AG08395 (cell line): ENCODE data around the gene CIC.
"Not testable (repeated sequence)": the region's sequence is repeated elsewhere in the genome, so short reads cannot be mapped to it uniquely, and the experiment has no call there.

ENCODE experiments used
- DNase-seq: peaks from one replicate; pipeline ENCODE4 v3.0.0; 2012; ENCODE audit warnings: mixed read lengths, low spot score

CIC gene

GRCh38 chr19:42333975-42334696, 65.1 kb downstream of the CIC start:
- no peak for DNase-seq

DNA sequence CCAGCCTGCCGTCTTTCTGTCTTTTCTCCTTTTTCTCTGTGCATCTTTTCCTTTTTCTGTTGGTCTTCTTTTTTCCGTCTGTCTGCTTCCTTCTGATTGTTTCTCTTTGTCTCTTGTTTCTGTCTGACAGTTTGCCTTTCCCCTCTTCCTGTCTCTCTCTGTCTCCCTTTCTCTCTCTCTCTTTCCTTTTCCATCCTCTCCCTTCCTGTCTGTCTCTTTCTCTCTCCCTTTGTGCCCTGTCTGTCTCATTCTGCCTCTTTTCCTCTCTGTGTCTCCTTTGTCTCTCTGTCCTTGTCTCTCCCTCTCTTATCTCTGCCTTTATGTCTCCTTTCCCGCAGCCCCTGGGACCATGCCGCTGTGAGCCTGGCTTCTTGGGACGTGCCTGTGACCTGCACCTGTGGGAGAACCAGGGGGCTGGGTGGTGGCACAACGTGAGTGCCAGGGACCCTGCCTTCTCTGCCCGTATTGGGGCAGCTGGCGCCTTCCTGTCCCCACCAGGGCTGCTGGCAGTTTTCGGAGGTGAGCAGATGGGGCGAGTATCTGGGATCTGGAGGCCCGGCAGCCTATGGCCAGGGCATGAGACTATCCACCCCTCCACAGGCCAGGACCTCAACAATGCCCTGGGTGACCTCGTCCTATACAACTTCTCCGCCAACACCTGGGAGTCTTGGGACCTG, 65.8 kb downstream of the CIC start:
- DNase-seq: no peak

- DNase-seq: no peak
These were observed 66.4 kb downstream of the CIC start for GRCh38 chr19:42335374-42335936.

- no peak for DNase-seq
These were observed 66.9 kb downstream of the CIC start for GRCh38 chr19:42335971-42336370.

DNA sequence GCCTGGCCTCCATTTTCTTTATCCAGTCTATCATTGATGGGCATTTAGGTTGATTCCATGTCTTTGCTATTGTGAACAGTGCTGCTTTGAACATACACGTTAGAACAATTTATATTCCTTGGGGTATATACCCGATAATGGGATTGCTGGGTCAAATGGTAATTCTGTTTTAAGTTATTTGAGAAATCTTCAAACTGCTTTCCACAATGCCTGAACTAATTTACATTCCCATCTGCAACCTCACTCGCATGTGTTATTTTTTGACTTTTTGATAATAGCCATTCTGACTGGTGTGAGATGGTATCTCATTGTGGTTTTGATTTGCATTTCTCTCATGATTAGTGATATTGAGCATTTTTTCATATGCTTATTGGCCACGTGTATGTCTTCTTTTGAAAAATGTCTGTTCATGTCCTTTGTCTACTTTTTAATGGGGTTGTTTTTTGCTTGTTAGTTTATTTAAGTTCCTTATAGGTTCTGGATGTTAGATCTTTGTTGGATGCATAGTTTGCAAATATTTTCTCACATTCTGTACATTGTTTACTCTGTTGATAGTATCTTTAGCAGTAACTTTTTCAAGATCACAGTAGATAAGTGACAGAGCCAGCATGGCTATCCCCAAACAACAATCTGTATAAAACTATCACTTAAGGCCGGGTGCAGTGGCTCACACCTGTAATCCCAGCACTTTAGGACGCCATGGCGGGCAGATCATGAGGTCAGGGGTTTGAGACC, 70.2 kb downstream of the CIC start:
- DNase-seq: not testable (repeated sequence)

- DNase-seq: not testable (repeated sequence)
These were observed 70.9 kb downstream of the CIC start for GRCh38 chr19:42339922-42340321.

DNA sequence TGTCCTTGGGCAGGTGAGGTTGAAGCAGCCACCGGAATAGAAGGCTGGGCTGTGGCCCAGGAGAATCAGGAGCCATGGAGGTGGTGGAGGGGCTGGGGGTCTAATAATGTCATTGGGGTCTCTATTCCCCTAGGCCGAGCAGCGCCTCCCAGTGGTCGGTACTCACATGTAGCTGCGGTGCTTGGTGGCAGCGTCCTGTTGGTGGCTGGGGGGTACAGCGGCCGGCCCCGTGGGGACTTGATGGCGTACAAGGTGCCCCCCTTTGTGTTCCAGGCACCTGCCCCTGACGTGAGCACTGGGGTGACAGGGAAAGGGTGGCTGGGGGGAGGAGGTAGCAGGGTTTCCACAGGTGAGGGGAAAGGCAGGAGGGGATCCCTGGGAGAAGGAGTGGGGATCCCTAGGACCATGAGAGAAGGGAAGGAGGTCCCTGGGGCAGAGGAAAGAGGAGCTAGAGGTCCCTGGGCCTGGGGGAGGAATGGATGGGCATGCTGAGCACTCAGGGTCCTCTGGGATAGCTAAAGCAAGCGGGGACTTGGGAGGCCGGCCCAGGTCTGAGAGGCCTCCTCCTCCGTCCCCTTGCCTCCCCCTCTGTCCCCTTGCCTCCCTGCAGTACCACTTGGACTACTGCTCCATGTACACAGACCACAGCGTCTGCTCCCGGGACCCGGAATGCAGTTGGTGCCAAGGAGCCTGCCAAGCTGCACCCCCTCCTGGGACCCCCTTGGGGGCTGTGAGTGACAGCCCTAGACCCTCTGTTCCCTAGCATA, 74.5 kb downstream of the CIC start:
- DNase-seq: no peak

DNA sequence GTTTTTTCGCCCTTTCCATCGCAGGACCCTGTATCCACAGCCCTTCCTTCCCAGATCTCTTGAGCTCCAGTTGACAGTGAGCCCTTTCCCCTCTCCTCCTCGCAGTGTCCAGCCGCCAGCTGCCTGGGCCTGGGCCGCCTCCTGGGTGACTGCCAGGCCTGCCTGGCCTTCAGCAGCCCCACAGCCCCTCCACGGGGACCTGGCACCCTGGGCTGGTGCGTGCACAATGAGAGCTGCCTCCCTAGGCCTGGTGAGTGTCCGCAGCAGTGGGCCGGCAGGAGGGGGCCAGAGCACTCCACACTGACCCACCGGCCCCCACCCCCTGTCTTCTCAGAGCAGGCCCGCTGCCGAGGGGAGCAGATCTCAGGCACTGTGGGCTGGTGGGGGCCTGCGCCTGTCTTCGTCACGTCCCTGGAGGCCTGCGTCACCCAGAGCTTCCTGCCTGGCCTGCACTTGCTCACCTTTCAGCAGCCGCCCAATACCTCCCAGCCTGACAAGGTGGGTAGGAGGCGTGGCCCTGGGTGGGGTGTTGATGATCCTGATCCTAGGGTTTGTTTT, 75.4 kb downstream of the CIC start:
- DNase-seq: no peak
